Measurements from ENCODE around the gene GIPR.

Gene GIPR

DNA sequence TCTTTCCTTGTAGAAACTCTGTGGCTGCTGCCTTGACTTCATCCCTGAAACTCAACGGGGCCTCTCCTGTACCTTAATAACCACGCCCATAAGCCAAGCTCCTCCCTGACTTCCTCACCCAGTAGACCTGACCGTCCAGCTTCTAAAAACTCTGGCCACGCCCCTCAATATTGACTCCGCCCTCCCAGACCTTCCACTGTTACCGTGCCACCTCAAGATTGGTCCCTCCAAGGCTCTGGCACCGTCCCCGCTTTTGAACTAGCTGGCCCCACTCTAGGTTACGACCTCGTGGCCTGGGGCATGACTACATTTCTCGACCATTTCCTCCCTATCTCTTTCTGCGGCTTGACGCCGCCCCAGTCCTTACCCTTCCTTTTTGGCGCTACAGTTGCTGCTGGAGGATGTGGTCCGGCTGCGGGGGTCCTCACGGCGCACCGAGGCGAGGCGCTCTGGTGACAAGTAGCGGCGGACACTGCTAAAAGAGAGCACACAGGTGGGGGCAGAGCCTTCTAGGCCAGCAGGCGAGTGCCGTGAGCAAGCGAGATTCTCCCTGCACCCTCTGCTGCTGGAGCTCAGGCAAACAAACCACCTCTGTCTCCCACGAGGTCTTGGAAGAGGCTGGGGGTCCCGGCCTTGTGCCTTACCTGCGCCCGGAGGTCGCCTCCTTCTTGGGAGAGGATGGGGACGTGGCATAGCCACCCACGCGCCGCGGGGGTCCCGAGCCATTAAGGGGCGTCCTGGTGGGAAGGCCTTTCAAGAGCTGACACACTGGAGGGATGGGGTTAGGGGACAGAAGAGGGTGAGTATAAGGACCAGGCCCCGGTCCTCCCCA lies 26.5 kb upstream of the GIPR start:
- DNase-seq (ENCODE audit: extremely low read depth, low read depth): peak; percentile 86

DNA sequence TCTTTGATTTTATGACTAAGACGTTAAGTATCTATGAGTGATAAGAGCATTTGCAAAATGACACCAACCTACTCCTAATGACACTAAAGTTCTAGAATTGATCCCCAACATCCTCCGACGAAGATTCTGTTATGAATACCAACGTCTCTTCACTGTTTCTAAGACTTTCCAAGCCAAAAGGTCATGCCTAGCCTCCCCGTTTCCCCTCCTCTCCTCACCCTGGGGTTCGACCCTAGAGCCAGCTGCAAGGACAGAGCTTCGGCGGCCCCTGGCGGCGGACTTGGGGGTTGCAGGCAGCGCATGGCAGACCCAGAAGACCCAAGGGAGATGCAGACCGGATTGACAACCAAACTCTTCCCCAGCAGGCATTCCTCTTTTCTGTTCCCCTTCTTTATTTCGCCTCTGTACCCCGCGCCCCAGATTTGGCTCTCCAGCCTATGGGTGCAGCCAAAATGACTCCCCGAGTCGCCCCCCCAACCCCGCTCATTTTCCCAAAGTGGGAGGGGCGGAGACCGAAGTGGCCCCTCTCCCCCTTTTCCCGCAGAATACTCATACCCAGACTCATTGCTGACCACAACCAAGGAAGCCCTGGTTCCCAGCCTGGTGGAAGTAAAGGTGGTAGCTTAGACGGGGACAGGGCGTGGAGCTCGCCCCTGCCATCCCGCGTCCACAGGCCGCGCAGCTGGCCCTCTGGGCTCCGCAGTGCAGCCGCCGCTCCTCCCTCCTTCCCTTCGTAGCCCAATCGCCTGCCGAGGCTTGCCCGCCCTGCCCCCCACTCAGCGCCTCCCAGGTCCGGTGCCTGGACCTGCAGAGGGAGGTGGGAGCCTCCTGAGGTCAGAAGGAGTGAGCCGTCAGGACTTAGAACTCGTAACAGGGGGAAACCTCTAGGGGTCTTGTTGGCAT lies 24.7 kb upstream of the GIPR start:
- DNase-seq (ENCODE audit: extremely low read depth, low read depth): no peak
- no peak overlapping the region for H3K4me3 ChIP-seq (replicated peaks; ENCODE audit: low read depth, low read length)
- TF ChIP-seq, protein P1, sequence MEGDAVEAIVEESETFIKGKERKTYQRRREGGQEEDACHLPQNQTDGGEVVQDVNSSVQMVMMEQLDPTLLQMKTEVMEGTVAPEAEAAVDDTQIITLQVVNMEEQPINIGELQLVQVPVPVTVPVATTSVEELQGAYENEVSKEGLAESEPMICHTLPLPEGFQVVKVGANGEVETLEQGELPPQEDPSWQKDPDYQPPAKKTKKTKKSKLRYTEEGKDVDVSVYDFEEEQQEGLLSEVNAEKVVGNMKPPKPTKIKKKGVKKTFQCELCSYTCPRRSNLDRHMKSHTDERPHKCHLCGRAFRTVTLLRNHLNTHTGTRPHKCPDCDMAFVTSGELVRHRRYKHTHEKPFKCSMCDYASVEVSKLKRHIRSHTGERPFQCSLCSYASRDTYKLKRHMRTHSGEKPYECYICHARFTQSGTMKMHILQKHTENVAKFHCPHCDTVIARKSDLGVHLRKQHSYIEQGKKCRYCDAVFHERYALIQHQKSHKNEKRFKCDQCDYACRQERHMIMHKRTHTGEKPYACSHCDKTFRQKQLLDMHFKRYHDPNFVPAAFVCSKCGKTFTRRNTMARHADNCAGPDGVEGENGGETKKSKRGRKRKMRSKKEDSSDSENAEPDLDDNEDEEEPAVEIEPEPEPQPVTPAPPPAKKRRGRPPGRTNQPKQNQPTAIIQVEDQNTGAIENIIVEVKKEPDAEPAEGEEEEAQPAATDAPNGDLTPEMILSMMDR (IDR thresholded peaks at IDR 0.05; ENCODE audit: low read depth, low read length, missing control alignments): peak; percentile 99

More for the DNA sequence above, 26.5 kb upstream of the GIPR start:
- TF ChIP-seq, protein P1 (IDR thresholded peaks at IDR 0.05; ENCODE audit: low read depth, low read length, missing control alignments): no peak
- peak overlapping the region; percentile 46 for H3K4me3 ChIP-seq (replicated peaks; ENCODE audit: low read depth, low read length)

DNA sequence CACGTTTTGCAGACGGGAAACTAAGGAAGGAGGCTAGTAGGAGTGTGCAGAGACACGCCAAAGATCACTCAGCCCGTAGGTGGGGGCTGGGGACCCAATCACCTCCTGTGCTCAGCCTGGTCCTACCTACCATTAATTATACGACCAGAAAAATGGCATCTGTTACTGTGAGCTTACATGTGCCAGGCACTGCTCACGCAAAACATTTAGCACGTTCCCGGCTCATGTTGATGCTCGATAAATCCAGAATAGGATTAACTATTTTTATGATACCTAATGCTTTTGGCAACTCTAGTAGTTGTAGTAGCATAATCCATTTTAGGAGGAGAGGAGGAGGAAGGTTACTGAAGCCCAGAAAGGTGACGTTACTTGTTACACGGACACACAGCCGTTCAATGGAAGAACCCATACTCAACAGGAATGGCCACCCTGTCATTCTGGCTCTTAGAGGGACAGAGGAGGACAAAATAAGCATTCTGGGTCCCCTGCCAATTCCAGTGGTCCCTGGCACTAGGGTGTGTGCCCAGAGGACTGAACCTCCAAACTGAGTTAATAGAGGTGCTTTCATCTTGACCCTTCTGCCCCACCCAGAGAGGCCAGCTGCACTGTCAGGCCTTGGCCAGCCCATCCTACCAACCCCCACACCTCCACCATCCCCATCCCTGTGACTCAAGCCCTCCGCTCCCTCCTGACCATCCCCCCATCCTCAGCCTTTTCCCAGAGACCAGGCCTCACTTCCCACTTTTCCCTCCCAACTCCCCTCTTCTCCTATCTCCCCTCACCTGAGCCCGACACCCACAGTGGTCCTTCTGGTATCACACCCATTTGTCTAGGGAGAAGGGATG lies 23.9 kb upstream of the GIPR start:
- TF ChIP-seq, protein P1 (IDR thresholded peaks at IDR 0.05; ENCODE audit: low read depth, low read length, missing control alignments): no peak
- H3K4me3 ChIP-seq (replicated peaks; ENCODE audit: low read depth, low read length): no peak overlapping the region

DNA sequence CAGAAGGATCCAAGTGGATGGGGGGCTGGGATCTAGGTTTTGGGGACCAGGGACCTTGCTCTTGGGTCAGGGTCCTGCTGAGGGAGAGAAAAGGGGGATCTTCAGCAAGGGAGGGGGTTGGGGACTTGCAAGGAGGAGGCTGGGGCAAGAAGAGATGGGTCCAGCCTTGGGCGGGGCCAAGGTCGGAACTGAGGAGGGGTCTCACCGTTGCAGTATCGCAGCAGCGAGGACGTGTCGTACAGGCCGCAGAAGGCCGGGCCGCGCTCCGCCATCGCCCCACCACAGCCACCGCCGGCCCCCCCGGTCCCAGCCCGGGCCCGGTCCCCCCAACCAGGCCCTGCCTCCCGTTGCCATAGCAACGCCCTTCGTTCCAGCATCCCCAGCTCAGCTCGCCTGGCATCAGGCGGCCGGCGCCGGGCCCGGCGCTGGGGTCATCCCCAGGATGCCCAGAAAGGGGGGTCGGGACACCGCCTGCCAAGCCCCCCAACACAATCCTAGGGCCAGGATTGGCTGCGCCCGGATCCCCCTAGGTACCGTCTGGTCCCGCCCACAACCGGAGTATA lies 22.9 kb upstream of the GIPR start:
- DNase-seq (ENCODE audit: extremely low read depth, low read depth): no peak
- peak overlapping the region; percentile 27 for H3K4me3 ChIP-seq (replicated peaks; ENCODE audit: low read depth, low read length)
- TF ChIP-seq, protein P1 (IDR thresholded peaks at IDR 0.05; ENCODE audit: low read depth, low read length, missing control alignments): no peak

More for the DNA sequence above, 23.9 kb upstream of the GIPR start:
- no peak for DNase-seq (ENCODE audit: extremely low read depth, low read depth)

DNA sequence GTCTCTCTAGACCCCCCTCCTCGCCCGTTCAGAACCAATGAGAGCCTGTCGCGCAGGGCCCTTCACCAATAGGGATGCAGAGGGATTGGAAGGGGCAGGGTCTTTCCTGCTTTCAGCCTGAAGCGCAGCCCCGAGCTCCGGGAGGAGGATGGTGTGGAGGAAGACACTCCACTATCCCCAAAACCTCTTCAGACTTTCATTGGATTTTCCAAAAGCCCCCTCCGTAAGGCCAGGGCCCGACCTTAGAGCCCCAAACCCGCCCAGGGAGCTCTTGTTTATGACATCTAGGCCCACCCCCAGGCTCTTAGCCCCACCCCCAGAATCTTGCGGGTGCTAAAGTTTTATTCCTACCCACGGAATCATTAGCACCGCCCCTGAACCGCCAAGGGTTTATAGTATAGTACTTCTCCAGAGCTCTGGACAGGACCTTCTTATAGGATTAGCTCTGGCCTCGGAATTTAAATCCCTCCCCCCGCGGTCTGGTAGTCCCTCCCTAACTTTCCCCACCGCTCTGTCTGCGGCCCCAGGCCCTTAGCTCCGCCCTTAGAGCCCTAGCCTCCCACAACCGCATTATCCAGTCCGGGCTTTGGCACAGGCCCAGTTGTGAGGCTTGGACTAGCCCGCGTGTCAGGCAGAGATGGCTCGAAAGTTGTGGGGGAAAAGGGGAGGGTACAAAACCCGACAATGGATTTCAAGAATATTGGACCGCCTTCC lies 22.2 kb upstream of the GIPR start:
- H3K4me3 ChIP-seq (replicated peaks; ENCODE audit: low read depth, low read length): peak overlapping the region; percentile 27
- TF ChIP-seq, protein P1 (IDR thresholded peaks at IDR 0.05; ENCODE audit: low read depth, low read length, missing control alignments): no peak
- peak; percentile 77 for DNase-seq (ENCODE audit: extremely low read depth, low read depth)
